ENCODE results near the gene ID3.

The ID3 gene, protein sequence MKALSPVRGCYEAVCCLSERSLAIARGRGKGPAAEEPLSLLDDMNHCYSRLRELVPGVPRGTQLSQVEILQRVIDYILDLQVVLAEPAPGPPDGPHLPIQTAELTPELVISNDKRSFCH

GRCh38 chr1:23559136-23559984 is at the start of gene ID3:
Gene ID3 (minus strand): TSS chr1:23559501. CDS start chr1:23559426, 75 bp downstream.
- peak; percentile 84 for DNase-seq (ENCODE audit: low read depth)

GRCh38 chr1:23607944-23608343 is 48.6 kb upstream of the ID3 start:
- no peak for DNase-seq (ENCODE audit: low read depth)

DNA sequence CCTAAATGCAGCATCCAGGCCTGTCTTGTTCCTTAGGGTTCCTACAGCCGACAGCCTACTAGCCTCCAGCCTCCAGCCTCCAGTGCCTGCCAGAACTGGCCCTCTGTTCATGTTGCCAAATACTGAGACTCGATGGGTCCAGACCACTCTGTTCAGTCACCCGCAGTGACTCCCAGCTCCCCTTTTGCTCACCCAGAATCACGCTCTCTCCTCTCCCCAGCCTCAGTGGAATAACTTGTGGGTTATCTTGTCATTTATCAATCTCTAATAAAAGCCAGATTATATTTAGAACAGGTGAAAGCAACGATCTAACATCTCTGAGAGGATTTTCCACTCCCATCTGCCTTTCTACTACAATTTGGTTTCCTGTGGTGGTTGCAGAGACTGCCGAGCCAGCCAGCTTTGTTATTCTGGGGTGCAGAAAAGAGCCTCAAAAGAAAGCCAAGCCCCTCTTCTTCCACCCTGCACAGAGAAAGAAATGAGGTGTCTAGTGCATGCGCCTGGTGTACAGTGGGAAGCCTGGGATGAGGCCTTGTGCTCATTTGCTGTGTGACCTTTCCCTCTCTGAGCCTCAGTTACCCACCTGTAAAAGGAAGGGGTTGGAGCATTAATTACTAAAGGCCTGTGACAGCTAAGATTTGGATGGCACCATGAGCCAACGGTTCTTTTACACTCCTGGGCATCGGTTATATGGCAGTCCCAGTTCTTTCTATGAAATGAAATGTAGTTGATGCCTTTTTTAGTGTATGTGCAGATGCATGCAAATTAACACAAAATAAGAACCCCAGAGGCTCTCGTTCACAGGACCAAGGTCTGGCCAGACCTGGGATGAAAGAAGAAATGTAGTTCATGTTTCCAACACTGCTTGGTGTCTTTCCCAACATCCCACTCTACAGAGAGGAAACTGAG is 42.9 kb upstream of the ID3 start:
- DNase-seq (ENCODE audit: low read depth): no peak

GRCh38 chr1:23601135-23601967 is 42.0 kb upstream of the ID3 start:
- DNase-seq (ENCODE audit: low read depth): no peak

GRCh38 chr1:23600283-23600682 is 41.0 kb upstream of the ID3 start:
- DNase-seq (ENCODE audit: low read depth): no peak

DNA sequence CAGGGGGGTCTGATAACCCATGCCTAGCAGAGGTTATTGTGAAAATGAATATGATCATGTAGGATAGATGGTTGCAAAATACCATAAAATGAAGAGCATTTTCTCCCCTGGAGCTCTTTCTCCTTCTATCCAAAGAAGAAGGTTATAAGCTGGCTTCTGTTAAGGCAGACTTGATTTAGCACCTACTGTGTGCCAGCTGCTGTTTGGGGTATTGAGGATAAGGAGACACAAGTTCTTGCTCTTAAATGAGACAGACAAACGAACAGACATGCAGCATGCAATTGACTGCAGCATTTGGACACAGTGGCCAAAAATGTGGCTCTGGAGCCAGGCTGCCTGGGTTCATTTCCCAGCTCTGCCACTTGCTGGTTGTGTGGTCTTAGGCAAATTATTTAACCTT is 39.8 kb upstream of the ID3 start:
- DNase-seq (ENCODE audit: low read depth): no peak

GRCh38 chr1:23598424-23598823 is 39.1 kb upstream of the ID3 start:
- no peak for DNase-seq (ENCODE audit: low read depth)

- DNase-seq (ENCODE audit: low read depth): no peak
These were observed 38.5 kb upstream of the ID3 start for GRCh38 chr1:23597635-23598388.

- DNase-seq (ENCODE audit: low read depth): no peak
These were observed 37.4 kb upstream of the ID3 start for GRCh38 chr1:23596382-23597358.

DNA sequence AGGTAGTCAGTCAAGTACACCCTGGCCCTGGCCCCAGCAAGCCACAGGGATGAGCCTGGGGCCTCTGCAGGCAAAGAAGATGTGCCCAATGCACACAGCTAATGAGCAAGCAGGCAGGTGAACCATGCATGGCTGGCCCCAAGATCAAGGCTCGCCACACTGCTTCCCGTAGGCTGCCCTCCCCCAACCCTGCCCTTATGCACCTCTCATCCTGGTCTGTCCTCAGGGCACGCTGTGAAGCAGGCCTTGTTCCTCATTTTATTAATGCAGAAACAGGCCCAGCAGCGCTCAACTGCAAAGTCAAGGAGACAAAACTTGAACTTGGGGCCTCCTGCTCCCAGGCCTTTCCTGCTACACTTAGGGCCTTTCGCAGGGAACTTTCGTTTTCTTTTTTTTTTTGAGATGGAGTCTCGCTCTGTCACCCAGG is 35.6 kb upstream of the ID3 start:
- no peak for DNase-seq (ENCODE audit: low read depth)

- no peak for DNase-seq (ENCODE audit: low read depth)
These were observed 35.0 kb upstream of the ID3 start for GRCh38 chr1:23594149-23594907.

DNA sequence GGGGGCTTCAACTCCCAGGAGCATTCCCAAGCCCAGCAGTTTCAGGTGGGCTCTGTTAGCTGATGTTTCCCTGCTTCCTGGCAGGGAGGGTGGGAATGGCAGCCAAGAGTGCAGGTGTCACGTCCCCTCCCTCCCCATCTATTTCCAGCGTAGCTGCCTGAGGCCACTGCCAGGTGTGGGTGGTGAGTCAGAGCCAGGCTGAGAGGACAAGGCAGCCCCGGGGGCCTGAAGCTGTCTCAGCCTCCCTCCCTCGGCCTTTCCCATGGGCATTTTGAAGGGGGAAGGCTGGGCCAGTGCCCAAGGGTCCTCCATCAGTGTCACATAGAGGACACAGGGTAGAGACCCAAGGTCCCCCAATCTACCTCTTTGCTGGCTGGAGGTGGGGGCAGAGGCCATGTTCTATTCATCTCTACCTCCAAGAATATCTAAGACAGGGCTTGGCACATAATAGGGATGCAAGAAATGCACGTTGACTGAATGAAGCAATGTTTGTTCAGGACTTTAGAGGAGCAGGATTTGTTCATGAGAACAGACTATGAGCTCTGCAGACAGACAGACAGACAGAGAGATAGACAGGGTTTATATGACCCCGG is 34.4 kb upstream of the ID3 start:
- no peak for DNase-seq (ENCODE audit: low read depth)

GRCh38 chr1:23593042-23593521 is 33.8 kb upstream of the ID3 start:
- no peak for DNase-seq (ENCODE audit: low read depth)

GRCh38 chr1:23592209-23592892 is 33.0 kb upstream of the ID3 start:
- DNase-seq (ENCODE audit: low read depth): no peak

GRCh38 chr1:23591460-23592208 is 32.3 kb upstream of the ID3 start:
- no peak for DNase-seq (ENCODE audit: low read depth)

DNA sequence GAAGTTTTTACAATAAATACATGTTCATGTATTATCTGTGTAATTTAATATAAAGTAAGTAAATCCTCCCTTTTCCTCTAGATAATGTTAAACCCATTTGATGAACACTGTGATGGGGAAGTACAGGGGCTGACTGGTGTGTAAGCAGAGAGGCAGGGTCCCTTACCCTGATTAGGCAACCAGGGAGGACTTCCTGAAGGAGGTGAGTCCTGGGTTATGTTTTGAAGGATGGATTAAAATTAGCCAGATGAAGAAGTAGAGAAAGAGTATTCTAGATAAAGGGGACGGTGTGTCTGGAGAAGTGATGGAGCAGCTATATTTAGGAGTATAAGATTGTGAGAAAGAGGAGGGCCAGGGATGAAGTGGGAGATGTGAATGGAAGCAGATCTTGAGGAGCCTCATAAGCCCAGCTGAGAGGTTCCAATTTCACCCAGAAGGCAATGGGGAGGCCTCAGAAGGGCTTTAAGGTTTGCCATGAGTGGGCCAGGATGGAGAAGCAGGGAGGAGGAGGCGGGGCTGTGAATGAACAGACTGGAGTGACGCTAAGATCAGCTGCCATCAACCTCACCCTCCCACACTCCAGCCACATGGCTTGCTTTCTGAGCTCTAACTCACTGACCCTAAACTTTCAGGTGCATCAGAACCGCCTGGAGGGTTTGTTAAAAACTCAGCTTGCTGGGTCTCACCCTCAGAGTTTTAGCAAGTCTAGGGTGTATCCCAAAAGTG is 30.9 kb upstream of the ID3 start:
- DNase-seq (ENCODE audit: low read depth): no peak
